GM12865 (cell line): Measurements from ENCODE around the gene MRM3.
"Not testable (repeated sequence)": the region's sequence is repeated elsewhere in the genome, so short reads cannot be mapped to it uniquely, and the experiment has no call there.

Experiments used
- DNase-seq: peaks from one replicate; pipeline ENCODE4 v3.0.0; 2010; ENCODE audit warnings: low read depth
- H3K4me3 ChIP-seq: 2 replicates; pipeline ENCODE4 v1.5.1; 2011; ENCODE audit warnings: mild to moderate bottlenecking, low read depth, low read length, control low read depth
- TF ChIP-seq, protein P1 (sequence below): IDR thresholded peaks from 2 replicates; pipeline ENCODE4 v1.5.1; 2011; ENCODE audit warnings: low read length, control low read depth, low read depth, inconsistent platforms; ENCODE audit not compliant: insufficient read depth; ENCODE audit errors: missing control alignments

MRM3 gene

DNA sequence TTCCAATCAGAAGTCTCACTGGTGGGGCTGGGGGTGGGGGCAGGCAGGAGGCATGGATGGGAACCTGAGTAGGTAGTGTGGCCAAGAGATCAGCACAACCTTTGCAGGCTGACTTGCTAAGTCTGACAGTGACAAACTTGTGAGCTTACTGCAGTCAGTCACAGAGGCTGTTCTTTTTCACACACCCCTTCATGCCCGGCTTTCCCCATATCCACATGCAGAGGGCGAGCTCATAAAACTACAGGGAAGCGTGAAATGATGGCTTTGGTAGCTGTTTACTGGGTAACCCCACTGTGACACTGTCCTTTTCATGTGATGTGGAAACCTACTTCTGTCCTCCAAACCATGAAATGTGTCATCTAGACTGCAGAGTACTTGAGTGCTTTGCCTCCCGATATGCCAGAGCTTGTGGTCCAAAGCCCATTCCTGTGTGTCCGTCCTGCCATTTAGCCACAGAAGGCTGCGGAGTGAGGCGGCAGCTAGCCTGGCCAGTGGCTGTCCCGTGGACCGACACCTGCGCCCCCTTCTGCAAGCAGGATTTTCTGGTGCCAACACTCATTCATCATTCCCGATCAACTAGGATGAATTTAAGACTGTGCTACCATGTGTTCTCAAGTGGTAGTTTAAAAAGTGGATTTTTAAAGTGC is 39.9 kb upstream of the MRM3 start:
- no peak overlapping the region for H3K4me3 ChIP-seq
- DNase-seq: no peak
- TF ChIP-seq, protein P1, sequence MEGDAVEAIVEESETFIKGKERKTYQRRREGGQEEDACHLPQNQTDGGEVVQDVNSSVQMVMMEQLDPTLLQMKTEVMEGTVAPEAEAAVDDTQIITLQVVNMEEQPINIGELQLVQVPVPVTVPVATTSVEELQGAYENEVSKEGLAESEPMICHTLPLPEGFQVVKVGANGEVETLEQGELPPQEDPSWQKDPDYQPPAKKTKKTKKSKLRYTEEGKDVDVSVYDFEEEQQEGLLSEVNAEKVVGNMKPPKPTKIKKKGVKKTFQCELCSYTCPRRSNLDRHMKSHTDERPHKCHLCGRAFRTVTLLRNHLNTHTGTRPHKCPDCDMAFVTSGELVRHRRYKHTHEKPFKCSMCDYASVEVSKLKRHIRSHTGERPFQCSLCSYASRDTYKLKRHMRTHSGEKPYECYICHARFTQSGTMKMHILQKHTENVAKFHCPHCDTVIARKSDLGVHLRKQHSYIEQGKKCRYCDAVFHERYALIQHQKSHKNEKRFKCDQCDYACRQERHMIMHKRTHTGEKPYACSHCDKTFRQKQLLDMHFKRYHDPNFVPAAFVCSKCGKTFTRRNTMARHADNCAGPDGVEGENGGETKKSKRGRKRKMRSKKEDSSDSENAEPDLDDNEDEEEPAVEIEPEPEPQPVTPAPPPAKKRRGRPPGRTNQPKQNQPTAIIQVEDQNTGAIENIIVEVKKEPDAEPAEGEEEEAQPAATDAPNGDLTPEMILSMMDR: no peak

DNA sequence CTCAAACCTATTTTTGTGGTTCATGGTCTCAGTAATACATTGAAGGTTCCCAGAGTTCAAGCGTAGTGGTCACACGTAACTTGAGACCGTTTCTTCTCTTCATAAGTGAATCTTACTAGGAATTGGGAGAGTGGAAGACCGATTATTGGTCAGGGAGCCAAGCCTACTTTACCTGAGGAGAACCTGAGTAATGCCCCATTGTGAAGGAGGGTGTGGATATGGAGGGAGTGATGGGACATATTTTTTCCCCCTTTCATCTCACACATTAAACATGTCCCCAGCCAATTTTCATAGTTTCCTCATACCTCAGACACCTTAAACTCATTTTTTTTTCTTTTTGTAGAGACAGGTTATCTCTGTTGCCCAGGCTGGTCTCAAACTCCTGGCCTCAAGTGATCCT is 39.0 kb upstream of the MRM3 start:
- TF ChIP-seq, protein P1: no peak
- no peak for DNase-seq
- H3K4me3 ChIP-seq: no peak overlapping the region

DNA sequence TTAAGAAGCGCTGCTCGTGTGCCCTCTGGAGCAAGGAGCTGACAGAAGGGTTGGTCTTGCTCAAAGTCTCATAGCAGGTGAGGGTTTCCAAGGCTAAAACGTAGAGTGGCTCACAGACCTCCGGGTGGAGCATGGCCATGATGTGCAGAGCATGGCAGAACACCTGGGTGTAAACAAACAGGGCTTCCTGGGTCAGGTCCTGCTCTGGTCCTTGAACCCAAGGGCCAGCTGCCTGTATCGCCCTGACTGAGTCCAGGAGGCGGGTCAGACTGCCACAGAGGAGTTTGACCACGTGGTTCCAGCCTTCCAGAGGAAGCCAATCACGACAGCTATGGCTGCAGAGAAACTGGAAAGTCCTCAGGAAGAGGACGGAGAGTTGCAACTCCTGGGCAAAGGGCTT is 37.2 kb upstream of the MRM3 start:
- TF ChIP-seq, protein P1: no peak
- no peak for DNase-seq
- H3K4me3 ChIP-seq: no peak overlapping the region

DNA sequence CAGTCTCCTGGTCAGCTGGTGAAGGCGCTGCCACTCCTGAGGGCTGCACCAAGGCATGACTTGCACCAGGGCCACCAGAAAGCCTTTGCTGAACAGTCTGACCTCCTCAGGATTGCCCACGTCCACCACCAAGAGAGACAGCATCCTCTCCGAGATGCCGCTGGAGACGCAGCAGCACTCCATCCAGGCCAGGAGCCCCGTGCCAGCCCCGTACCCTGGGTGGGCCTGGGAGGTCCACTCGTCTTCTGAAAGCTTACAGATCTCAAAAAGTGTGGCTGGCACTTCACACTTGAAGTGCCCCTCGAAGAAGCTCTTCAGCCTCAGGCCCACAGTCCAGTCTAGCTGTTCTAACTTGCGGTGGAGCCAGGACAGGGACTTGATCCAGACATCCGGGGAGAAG is 36.7 kb upstream of the MRM3 start:
- DNase-seq: no peak
- no peak overlapping the region for H3K4me3 ChIP-seq
- TF ChIP-seq, protein P1: no peak

DNA sequence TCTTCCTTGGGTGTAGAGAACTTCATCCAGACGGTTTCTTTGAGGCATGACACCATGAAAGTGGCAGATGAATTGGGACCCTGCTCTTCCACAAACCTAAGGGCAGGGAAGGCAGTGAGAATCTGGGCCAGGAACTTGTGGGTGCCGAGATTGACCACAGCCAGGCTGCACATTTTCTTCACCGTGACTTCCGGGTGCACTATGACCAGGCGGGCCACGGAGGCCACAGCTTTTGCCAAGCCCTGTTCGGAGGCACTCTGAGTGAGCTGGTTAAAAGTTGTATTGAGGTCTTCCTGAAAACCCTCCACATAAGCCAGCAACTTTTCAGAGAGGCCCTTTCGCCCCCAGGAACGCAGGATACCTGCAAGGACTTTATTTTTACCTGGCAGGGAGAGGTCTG is 36.0 kb upstream of the MRM3 start:
- DNase-seq: no peak

DNA sequence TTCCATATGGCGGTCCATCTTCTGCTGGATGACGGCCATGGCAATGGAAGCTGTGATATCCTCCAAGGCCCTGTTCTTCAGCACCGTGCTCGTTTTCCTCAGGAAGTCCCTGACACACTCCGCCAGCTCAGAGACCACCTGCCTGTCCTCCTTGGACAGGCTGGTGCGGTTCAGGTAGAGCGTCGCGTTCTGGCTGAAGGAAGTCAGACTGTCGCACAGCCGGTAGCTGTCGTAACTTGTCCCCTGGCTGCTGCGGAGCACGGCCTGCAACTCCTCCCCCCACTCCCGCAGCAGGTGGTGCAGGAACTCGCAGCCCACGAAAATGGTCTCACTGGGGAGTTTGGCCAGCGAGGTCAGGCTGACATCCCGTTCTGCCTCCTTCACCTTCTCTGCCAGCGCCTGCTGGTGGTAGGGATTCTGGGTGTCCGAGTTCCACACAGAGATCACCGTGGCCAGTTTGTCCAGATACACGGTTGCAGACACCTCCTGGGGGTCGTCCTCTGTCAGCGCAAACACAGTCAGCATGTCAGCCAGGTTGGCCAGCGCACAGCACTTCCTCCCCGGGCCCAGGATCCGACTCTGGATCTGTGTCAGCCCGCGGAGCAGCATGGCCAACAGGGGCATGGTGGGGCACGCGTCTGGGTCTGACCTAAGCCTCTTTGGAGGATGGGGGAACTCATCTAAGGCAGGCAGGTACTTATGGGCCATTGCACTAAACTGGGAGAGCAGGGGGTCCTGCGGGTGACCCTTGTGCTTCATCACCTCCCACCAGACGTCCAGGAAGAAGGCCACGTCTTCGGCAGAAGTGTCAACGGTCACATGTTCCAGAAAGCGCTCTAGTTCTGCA is 35.1 kb upstream of the MRM3 start:
- no peak for DNase-seq
- TF ChIP-seq, protein P1: no peak
- H3K4me3 ChIP-seq: no peak overlapping the region

More for the DNA sequence above, 36.0 kb upstream of the MRM3 start:
- TF ChIP-seq, protein P1: no peak
- H3K4me3 ChIP-seq: no peak overlapping the region

DNA sequence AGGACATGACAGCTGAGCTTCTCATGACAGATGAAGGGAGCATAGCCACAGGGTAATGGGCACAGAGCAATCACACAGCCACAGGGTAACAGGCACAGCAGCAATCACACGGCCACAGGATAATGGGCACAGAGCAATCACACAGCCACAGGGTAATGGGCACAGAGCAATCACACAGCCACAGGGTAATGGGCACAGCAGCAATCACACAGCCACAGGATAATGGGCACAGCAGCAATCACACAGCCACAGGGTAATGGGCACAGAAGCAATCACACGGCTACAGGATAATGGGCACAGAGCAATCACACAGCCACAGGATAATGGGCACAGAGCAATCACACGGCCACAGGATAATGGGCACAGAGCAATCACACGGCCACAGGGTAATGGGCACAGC is 33.5 kb upstream of the MRM3 start:
- H3K4me3 ChIP-seq, DNase-seq: not testable (repeated sequence)

DNA sequence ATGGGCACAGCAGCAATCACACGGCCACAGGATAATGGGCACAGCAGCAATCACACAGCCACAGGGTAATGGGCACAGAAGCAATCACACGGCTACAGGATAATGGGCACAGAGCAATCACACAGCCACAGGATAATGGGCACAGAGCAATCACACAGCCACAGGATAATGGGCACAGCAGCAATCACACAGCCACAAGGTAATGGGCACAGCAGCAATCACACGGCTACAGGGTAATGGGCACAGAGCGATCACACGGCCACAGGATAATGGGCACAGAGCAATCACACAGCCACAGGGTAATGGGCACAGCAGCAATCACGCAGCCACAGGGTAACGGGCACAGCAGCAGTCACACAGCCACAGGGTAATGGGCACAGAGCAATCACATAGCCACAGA is 32.8 kb upstream of the MRM3 start:
- DNase-seq, H3K4me3 ChIP-seq: not testable (repeated sequence)
